Gastroesophageal sphincter (tissue), 4 donors: ENCODE results near the gene DCLK2. TPM values are rescaled to one million over a fixed set of nuclear protein-coding genes. Genes with fewer than 3 reads are reported as not detected.
"Not testable (repeated sequence)": the region's sequence is repeated elsewhere in the genome, so short reads cannot be mapped to it uniquely, and the experiment has no call there.

Experiments used
- ATAC-seq: fragments of 150-250 bp; one replicate; pipeline ENCODE4 v1.9.1; 2016; ENCODE audit warnings: mild to moderate bottlenecking, moderate library complexity
- H3K27ac ChIP-seq, 4 donors: fragments of 200-600 bp; sonication (generic) in 3 of 4; 1 replicate in 3 of 4; 2 replicates in 1 of 4; pipeline ENCODE4 v1.5.1; 2016 to 2019
- H3K27me3 ChIP-seq: fragments of 200-600 bp; sonication (generic); one replicate; pipeline ENCODE4 v1.5.1; 2019
- H3K36me3 ChIP-seq, 2 donors: fragments of 200-600 bp; sonication (generic); one replicate each; pipeline ENCODE4 v1.5.1; 2019; ENCODE audit warnings: control low read depth in 1 of 2
- H3K4me1 ChIP-seq, 3 donors: fragments of 200-600 bp; sonication (generic); 1 replicate in 2 of 3; 2 replicates in 1 of 3; pipeline ENCODE4 v1.5.1; 2016 to 2019; ENCODE audit warnings: control low read depth in 2 of 3
- H3K4me3 ChIP-seq, 2 donors: fragments of 200-600 bp; sonication (generic); one replicate each; pipeline ENCODE4 v1.5.1; 2019; ENCODE audit warnings: mild to moderate bottlenecking in 1 of 2, moderate library complexity in 1 of 2
- H3K9me3 ChIP-seq, 3 donors: fragments of 200-600 bp; sonication (generic); one replicate each; pipeline ENCODE4 v1.5.1; 2017 to 2019; ENCODE audit warnings: control low read depth in 2 of 3
- EP300 ChIP-seq: sonication (generic); formaldehyde crosslinking; IDR thresholded peaks from one replicate; pipeline ENCODE4 v1.6.1; 2017; ENCODE audit warnings: antibody characterized with exemption, mild to moderate bottlenecking
- POLR2A ChIP-seq, 2 donors: fragments of 450-650 bp; IDR thresholded peaks; one replicate each; pipeline ENCODE4 v1.6.1; 2017; ENCODE audit warnings: antibody characterized with exemption in 2 of 2, mild to moderate bottlenecking in 2 of 2, moderate library complexity in 1 of 2
- POLR2AphosphoS5 ChIP-seq: sonication (generic); formaldehyde crosslinking; IDR thresholded peaks from one replicate; pipeline ENCODE4 v1.6.1; 2017; ENCODE audit warnings: antibody characterized with exemption
- WGBS, 2 donors: methylation state at CpG; one replicate each; pipeline ENCODE4 v1.1.5; 2018; ENCODE audit warnings: low coverage in 1 of 2; 5-methylcytosine and 5-hydroxymethylcytosine counted together
- total RNA-seq, 4 donors: library from RNA; depleted of rRNA; stranded (reverse); fragments of >200 nt; gene quantifications; one replicate each; pipeline ENCODE4 v1.1.0, GENCODE V29; 2016
- TF ChIP-seq, protein P1 (sequence below), 4 experiments: fragments of 200-600 bp in 2 of 4; fragments of 450-650 bp in 2 of 4; sonication (generic) in 1 of 4; IDR thresholded peaks; one replicate each; pipeline ENCODE4 v1.5.1; 2017 to 2019; ENCODE audit warnings: antibody characterized with exemption in 4 of 4, mild to moderate bottlenecking in 2 of 4, moderate library complexity in 2 of 4

The DCLK2 gene
- total RNA-seq, 4 donors from 2014 or later: 17.1 to 33.0 (median 19.7) TPM

DNA sequence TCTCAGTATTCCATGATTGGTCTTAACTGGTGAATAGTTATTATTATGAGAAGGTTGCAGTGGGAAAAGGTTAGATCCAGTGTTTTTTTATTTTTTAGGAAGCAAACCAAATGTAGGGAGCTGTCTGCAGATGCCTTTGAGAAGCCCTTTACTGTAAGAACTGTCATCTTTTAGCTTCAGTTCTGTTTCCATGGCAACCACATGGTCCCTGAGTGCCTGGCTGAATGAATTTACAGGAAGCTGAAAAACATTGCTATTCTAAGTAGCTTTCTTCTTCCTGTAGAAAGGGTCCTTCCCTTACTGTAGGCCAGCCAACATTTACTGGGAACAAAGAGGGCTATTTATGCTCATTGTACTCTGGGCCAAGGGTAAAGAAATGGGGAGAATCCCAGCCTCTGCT lies 103.3 kb downstream of the DCLK2 start:
- TF ChIP-seq POLR2AphosphoS5 (no peak), EP300 (no peak), POLR2A (IDR thresholded peaks at IDR 0.05) (no peak)
- TF ChIP-seq, protein P1, sequence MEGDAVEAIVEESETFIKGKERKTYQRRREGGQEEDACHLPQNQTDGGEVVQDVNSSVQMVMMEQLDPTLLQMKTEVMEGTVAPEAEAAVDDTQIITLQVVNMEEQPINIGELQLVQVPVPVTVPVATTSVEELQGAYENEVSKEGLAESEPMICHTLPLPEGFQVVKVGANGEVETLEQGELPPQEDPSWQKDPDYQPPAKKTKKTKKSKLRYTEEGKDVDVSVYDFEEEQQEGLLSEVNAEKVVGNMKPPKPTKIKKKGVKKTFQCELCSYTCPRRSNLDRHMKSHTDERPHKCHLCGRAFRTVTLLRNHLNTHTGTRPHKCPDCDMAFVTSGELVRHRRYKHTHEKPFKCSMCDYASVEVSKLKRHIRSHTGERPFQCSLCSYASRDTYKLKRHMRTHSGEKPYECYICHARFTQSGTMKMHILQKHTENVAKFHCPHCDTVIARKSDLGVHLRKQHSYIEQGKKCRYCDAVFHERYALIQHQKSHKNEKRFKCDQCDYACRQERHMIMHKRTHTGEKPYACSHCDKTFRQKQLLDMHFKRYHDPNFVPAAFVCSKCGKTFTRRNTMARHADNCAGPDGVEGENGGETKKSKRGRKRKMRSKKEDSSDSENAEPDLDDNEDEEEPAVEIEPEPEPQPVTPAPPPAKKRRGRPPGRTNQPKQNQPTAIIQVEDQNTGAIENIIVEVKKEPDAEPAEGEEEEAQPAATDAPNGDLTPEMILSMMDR (IDR thresholded peaks at IDR 0.05): no peak
- Histone ChIP-seq H3K4me3 (no peak overlapping the region), H3K4me1 (peaks cover 0 to 18% (median 0%) of the 10 kb centered on the region in 3 donors), H3K27ac (no peak overlapping the region), H3K27me3 (no peaks in the 10 kb centered on the region), H3K9me3 (no peaks in the 10 kb centered on the region), H3K36me3 (no peaks in the 10 kb centered on the region)
- no peak for ATAC-seq

DNA sequence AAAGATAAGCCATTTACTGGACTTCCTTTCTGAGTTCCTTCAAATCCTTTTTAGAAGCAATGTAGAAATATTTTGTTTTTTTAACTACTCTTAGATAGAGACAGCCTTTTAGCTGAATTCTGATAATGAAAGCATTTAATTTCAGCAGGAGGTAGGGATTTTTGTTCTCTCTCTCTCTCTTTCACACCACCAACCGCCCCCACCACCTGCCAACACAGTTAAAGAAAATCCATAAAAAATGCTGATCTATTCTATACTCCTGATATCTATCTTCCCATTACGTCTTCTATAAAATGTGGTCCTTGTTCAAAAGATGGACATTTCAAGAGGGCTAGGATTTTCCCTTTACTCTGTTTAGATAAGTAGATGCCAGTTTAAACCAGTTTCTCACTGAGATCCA lies 104.5 kb downstream of the DCLK2 start:
- no peak overlapping the region for H3K27ac ChIP-seq
- WGBS, 2 donors: 87 to 91% methylated on average over 1 to 2 of the region's 2 CpGs

DNA sequence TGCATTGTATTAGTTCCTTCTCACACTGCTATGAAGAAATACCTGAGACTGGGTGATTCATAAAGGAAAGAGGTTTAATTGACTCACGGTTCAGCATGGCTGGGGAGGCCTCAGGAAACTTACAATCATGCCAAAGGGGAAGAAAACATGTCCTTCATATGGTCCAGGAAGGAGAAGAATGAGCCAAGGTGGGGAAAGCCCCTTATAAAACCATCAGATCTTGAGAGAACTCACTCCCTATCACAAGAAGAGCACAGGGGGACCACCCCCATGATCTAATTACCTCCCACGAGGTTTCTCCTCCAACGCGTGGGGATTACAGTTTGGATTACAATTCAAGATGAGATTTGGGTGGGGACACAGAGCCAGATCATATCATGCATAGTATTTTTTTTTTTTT lies 106.8 kb downstream of the DCLK2 start:
- WGBS, 2 donors: 80 to 83% methylated on average over 3 to 4 of the region's 4 CpGs
- ATAC-seq, H3K27ac ChIP-seq, H3K4me3 ChIP-seq, H3K36me3 ChIP-seq, H3K4me1 ChIP-seq, H3K27me3 ChIP-seq, H3K9me3 ChIP-seq: not testable (repeated sequence)

More for the DNA sequence above, 104.5 kb downstream of the DCLK2 start:
- no peak overlapping the region for H3K4me3 ChIP-seq
- ATAC-seq: no peak
- no peaks in the 10 kb centered on the region for H3K9me3 ChIP-seq
- H3K27me3 ChIP-seq: no peaks in the 10 kb centered on the region
- no peaks in the 10 kb centered on the region for H3K36me3 ChIP-seq
- H3K4me1 ChIP-seq: peaks cover 0 to 5% (median 0%) of the 10 kb centered on the region in 3 donors
- TF ChIP-seq POLR2A (IDR thresholded peaks at IDR 0.05) (no peak), POLR2AphosphoS5 (no peak), EP300 (no peak)
- TF ChIP-seq, protein P1 (IDR thresholded peaks at IDR 0.05): no peak

GRCh38 chr4:150192986-150193385 lies 114.7 kb downstream of the DCLK2 start:
- no peak for ATAC-seq
- no peaks in the 10 kb centered on the region for H3K27me3 ChIP-seq
- H3K4me3 ChIP-seq: no peak overlapping the region
- H3K9me3 ChIP-seq: no peaks in the 10 kb centered on the region
- 84 to 87% methylated on average over 2 to 3 of the region's 3 CpGs for WGBS, 2 donors
- TF ChIP-seq, protein P1 (IDR thresholded peaks at IDR 0.05): no peak
- TF ChIP-seq EP300: no peak
- no peak for TF ChIP-seq POLR2A (IDR thresholded peaks at IDR 0.05)
- TF ChIP-seq POLR2AphosphoS5: no peak
- H3K27ac ChIP-seq: no peak overlapping the region
- no peaks in the 10 kb centered on the region for H3K36me3 ChIP-seq
- H3K4me1 ChIP-seq: no peaks in the 10 kb centered on the region

GRCh38 chr4:150197256-150197655 lies 119.0 kb downstream of the DCLK2 start:
- not testable (repeated sequence) for H3K27me3 ChIP-seq, ATAC-seq, H3K36me3 ChIP-seq, H3K27ac ChIP-seq, H3K9me3 ChIP-seq, H3K4me1 ChIP-seq, H3K4me3 ChIP-seq
- WGBS, 2 donors: no CpG with 5 or more reads among the region's 4 CpGs

DNA sequence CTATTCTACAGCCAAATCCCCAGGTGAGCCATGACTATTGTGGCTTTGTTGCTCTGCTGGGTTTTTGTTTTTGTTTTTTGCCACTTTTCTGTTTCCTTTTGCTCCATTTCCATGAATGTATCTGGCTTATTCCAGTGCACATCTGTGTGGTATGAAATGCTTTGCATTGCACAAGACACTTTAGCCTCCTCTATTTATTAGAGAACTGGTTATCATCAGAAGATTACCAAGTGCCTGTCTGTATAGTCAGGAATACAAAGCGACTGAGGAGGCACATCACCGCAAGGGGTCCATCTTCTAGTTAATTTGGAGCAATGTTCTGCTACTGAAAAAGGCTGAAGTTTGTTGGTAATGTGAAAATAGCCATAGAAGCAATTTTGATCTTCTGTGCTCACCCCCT lies 120.8 kb downstream of the DCLK2 start:
- H3K9me3 ChIP-seq: no peaks in the 10 kb centered on the region
- H3K4me1 ChIP-seq: no peaks in the 10 kb centered on the region
- H3K36me3 ChIP-seq: peaks cover 0 to 5% of the 10 kb centered on the region in 2 donors
- no peak overlapping the region for H3K27ac ChIP-seq
- ATAC-seq: no peak
- 93 to 100% methylated on average over 1 to 2 of the region's 2 CpGs for WGBS, 2 donors
- no peaks in the 10 kb centered on the region for H3K27me3 ChIP-seq
- TF ChIP-seq EP300 (no peak), POLR2AphosphoS5 (no peak), POLR2A (IDR thresholded peaks at IDR 0.05) (no peak)
- TF ChIP-seq, protein P1 (IDR thresholded peaks at IDR 0.05): no peak
- H3K4me3 ChIP-seq: no peak overlapping the region
